NCI-H2081 treated with DMSO at 0.1 percent for 48 hours (cell line): ENCODE data around the gene DGAT2.

Experiments used
- DNase-seq: peaks from one replicate; lab custom pipeline; 2025; lab: John Stamatoyannopoulos, UW

DGAT2 gene

GRCh38 chr11:75826461-75827230, 58.1 kb downstream of the DGAT2 start:
- DNase-seq: no peak

- DNase-seq: no peak
These were observed 59.0 kb downstream of the DGAT2 start for GRCh38 chr11:75827562-75827961.

GRCh38 chr11:75831915-75832502, 63.4 kb downstream of the DGAT2 start:
- DNase-seq: no peak

- DNase-seq: no peak
These were observed 66.2 kb downstream of the DGAT2 start for GRCh38 chr11:75834728-75835127.

GRCh38 chr11:75836417-75836816, 67.8 kb downstream of the DGAT2 start:
- DNase-seq: no peak

GRCh38 chr11:75839851-75840250, 71.3 kb downstream of the DGAT2 start:
- DNase-seq: no peak

- DNase-seq: no peak
These were observed 71.9 kb downstream of the DGAT2 start for GRCh38 chr11:75840522-75840921.

GRCh38 chr11:75841739-75842138, 73.2 kb downstream of the DGAT2 start:
- no peak for DNase-seq

GRCh38 chr11:75845324-75845723, 76.7 kb downstream of the DGAT2 start:
- no peak for DNase-seq

- no peak for DNase-seq
These were observed 81.3 kb downstream of the DGAT2 start for GRCh38 chr11:75849894-75850293.

GRCh38 chr11:75850787-75851186, 82.2 kb downstream of the DGAT2 start:
- DNase-seq: no peak
